ACHN (cell line): ENCODE measurements around the gene TMEM200A.
"Not testable (repeated sequence)": the region's sequence is repeated elsewhere in the genome, so short reads cannot be mapped to it uniquely, and the experiment has no call there.

Experiments used
- DNase-seq: peaks from one replicate; pipeline ENCODE4 v3.0.0-alpha.2; 2015
- in situ Hi-C: cut with HindIII; loops from 2 replicates; pipeline ENCODE4 v1.10.0; 2017; ENCODE audit warnings: low sequenced_read_pairs, low pct_ligation_motif_present, low pct_unique_long_range_greater_than_20kb

The TMEM200A gene

GRCh38 chr6:130365166-130366106, at the start of gene TMEM200A:
TSS of gene TMEM200A (plus strand) at chr6:130366017. CDS start at chr6:130440423, 74,406 bp downstream.
- in situ Hi-C loops: no loop called here
- DNase-seq: peak; percentile 39

GRCh38 chr6:130320908-130321307, 44.9 kb upstream of the TMEM200A start:
- in situ Hi-C loops: no loop called here
- no peak for DNase-seq

GRCh38 chr6:130322673-130323268, 43.0 kb upstream of the TMEM200A start:
- in situ Hi-C loops: no loop called here

GRCh38 chr6:130324657-130325056, 41.2 kb upstream of the TMEM200A start:
- no peak for DNase-seq
- in situ Hi-C loops: no loop called here

More at GRCh38 chr6:130322673-130323268, 43.0 kb upstream of the TMEM200A start:
- DNase-seq: peak; percentile 46

- in situ Hi-C loops: no loop called here
- DNase-seq: no peak
These were observed 39.3 kb upstream of the TMEM200A start for GRCh38 chr6:130326496-130326895.

- in situ Hi-C loops: no loop called here
- DNase-seq: no peak
These were observed 28.3 kb upstream of the TMEM200A start for GRCh38 chr6:130337534-130337933.

GRCh38 chr6:130346324-130346723, 19.5 kb upstream of the TMEM200A start:
- DNase-seq, in situ Hi-C loops: not testable (repeated sequence)

GRCh38 chr6:130354322-130354721, 11.5 kb upstream of the TMEM200A start:
- DNase-seq: no peak
- in situ Hi-C loops: no loop called here

- in situ Hi-C loops: no loop called here
These were observed 10.2 kb upstream of the TMEM200A start for GRCh38 chr6:130355572-130355971.

GRCh38 chr6:130357436-130357835, 8.4 kb upstream of the TMEM200A start:
- DNase-seq: no peak
- in situ Hi-C loops: no loop called here

More at GRCh38 chr6:130355572-130355971, 10.2 kb upstream of the TMEM200A start:
- no peak for DNase-seq

- in situ Hi-C loops: no loop called here
- no peak for DNase-seq
These were observed 6.1 kb upstream of the TMEM200A start for GRCh38 chr6:130359736-130360135.

- in situ Hi-C loops: no loop called here
- DNase-seq: no peak
These were observed 3.7 kb upstream of the TMEM200A start for GRCh38 chr6:130362128-130362527.

GRCh38 chr6:130364224-130364780, 1.5 kb upstream of the TMEM200A start:
- no peak for DNase-seq
- in situ Hi-C loops: no loop called here

- no peak for DNase-seq
- in situ Hi-C loops: no loop called here
These were observed 539 bp downstream of the TMEM200A start for GRCh38 chr6:130366107-130367005.

- DNase-seq: no peak
- in situ Hi-C loops: no loop called here
These were observed 1.9 kb downstream of the TMEM200A start for GRCh38 chr6:130367767-130368166.

- in situ Hi-C loops: no loop called here
- DNase-seq: no peak
These were observed 2.8 kb downstream of the TMEM200A start for GRCh38 chr6:130368576-130368975.

- no peak for DNase-seq
These were observed 4.0 kb downstream of the TMEM200A start for GRCh38 chr6:130369831-130370230.

GRCh38 chr6:130371921-130372420, 6.2 kb downstream of the TMEM200A start:
- no peak for DNase-seq
- in situ Hi-C loops: no loop called here

More at GRCh38 chr6:130369831-130370230, 4.0 kb downstream of the TMEM200A start:
- in situ Hi-C loops: no loop called here
